ENCODE measurements around the gene SMG1. TPM values are rescaled to one million over a fixed set of nuclear protein-coding genes. Genes with fewer than 3 reads are reported as not detected.

SMG1 gene
- total and polyA plus RNA-seq, 4 donors, result 11.3 to 139 (median 43.0) TPM

DNA sequence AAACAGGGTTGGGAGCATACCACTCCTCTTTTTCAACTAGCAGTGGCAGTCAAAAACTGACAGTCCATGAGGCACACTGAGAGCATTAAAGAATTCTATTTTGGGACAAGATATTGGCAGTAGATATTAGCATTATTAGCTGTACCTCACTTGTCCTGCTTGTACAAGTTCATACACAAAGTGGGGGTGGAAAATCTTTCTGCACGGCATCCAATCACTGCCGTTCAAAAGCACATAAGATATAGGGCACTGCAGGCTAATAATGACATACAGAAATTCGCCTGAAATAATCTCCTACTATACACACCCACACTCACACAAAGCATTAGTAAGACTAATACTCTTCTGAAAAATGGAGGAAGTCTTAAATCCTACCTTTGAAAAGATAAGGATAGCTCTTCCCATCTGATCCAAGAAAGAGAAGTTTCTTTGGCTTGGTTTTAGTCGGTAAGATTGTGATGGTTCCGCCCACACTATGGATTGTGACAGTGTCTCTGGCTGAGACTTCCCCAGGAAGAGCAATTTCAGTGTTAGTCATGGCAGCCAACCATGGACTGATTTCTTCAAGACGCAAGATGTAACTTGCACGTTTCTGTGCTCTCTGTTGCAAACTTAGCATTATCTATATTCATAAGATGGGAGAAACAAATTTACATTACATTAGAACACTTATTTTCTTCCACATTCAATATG is 84.2 kb downstream of the SMG1 start:
- no peak overlapping the region for H3K4me3 ChIP-seq
- 70 to 87% methylated on average over 7 of the region's 7 CpGs for WGBS, 2 donors
- H3K4me1 ChIP-seq (ENCODE audit: control insufficient read depth in 5 of 5, insufficient read depth in 5 of 5, low read length in 5 of 5), result no peaks in the 10 kb centered on the region
- H3K9me3 ChIP-seq (ENCODE audit: control insufficient read depth in 4 of 4, insufficient read depth in 3 of 4, low read length in 3 of 4), result no peaks in the 10 kb centered on the region
- no peak for DNase-seq
- H3K9ac ChIP-seq (ENCODE audit: insufficient read depth in 1 of 2, low read length in 2 of 2), result no peak overlapping the region
- ATAC-seq (ENCODE audit: insufficient read depth, low FRiP score), result no peak
- TF ChIP-seq, protein P1, sequence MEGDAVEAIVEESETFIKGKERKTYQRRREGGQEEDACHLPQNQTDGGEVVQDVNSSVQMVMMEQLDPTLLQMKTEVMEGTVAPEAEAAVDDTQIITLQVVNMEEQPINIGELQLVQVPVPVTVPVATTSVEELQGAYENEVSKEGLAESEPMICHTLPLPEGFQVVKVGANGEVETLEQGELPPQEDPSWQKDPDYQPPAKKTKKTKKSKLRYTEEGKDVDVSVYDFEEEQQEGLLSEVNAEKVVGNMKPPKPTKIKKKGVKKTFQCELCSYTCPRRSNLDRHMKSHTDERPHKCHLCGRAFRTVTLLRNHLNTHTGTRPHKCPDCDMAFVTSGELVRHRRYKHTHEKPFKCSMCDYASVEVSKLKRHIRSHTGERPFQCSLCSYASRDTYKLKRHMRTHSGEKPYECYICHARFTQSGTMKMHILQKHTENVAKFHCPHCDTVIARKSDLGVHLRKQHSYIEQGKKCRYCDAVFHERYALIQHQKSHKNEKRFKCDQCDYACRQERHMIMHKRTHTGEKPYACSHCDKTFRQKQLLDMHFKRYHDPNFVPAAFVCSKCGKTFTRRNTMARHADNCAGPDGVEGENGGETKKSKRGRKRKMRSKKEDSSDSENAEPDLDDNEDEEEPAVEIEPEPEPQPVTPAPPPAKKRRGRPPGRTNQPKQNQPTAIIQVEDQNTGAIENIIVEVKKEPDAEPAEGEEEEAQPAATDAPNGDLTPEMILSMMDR (IDR thresholded peaks at IDR 0.05; ENCODE audit: control extremely low read depth, extremely low read depth), result no peak
- H3K36me3 ChIP-seq (ENCODE audit: control insufficient read depth in 4 of 4, insufficient read depth in 4 of 4, low read length in 4 of 4), result peaks cover 31 to 63% (median 42%) of the 10 kb centered on the region in 4 donors
- H3K27me3 ChIP-seq (ENCODE audit: control insufficient read depth in 3 of 3, insufficient read depth in 3 of 3, low read length in 2 of 3), result no peaks in the 10 kb centered on the region
- no peak overlapping the region for H3K27ac ChIP-seq (ENCODE audit: low read depth in 1 of 2, low read length in 1 of 2)

GRCh38 chr16:18839555-18839954 is 86.7 kb downstream of the SMG1 start:
- Histone ChIP-seq H3K27ac (ENCODE audit: low read depth in 1 of 2, low read length in 1 of 2) (no peak overlapping the region), H3K27me3 (ENCODE audit: control insufficient read depth in 3 of 3, insufficient read depth in 3 of 3, low read length in 2 of 3) (no peaks in the 10 kb centered on the region), H3K9me3 (ENCODE audit: control insufficient read depth in 4 of 4, insufficient read depth in 3 of 4, low read length in 3 of 4) (no peaks in the 10 kb centered on the region), H3K4me1 (ENCODE audit: control insufficient read depth in 5 of 5, insufficient read depth in 5 of 5, low read length in 5 of 5) (no peaks in the 10 kb centered on the region), H3K9ac (ENCODE audit: insufficient read depth in 1 of 2, low read length in 2 of 2) (no peak overlapping the region), H3K4me3 (no peak overlapping the region), H3K36me3 (ENCODE audit: control insufficient read depth in 4 of 4, insufficient read depth in 4 of 4, low read length in 4 of 4) (peaks cover 34 to 73% (median 51%) of the 10 kb centered on the region in 4 donors)
- DNase-seq (peak in 1 of 3 donors; percentile 32), ATAC-seq (ENCODE audit: insufficient read depth, low FRiP score) (no peak)
- WGBS, 2 donors, result 60 to 65% methylated on average over 6 of the region's 6 CpGs
- TF ChIP-seq, protein P1 (IDR thresholded peaks at IDR 0.05; ENCODE audit: control extremely low read depth, extremely low read depth), result no peak

DNA sequence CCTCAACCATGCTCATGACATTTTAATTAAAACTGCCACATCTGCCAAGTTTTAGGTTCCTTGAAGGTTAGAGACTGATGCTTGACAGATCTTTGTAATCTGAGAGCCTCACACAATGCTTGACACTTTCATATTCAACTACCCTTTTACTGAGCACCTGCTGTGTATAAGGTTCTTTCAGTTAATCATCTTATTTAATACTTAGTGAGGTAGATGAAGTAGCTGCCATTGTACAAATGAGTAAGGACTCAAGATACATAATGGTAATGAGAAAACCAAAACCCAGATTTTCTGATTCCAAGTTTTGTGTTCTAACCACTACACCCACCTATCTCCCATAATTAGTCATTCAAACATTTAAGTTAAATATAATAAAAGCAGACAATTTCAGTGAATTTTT is 89.5 kb downstream of the SMG1 start:
- H3K4me1 ChIP-seq (ENCODE audit: control insufficient read depth in 5 of 5, insufficient read depth in 5 of 5, low read length in 5 of 5), result no peaks in the 10 kb centered on the region
- peaks cover 40 to 76% (median 56%) of the 10 kb centered on the region in 4 donors for H3K36me3 ChIP-seq (ENCODE audit: control insufficient read depth in 4 of 4, insufficient read depth in 4 of 4, low read length in 4 of 4)
- DNase-seq (no peak), ATAC-seq (ENCODE audit: insufficient read depth, low FRiP score) (no peak)
- no peak overlapping the region for H3K4me3 ChIP-seq
- H3K27ac ChIP-seq (ENCODE audit: low read depth in 1 of 2, low read length in 1 of 2), result no peak overlapping the region
- TF ChIP-seq, protein P1 (IDR thresholded peaks at IDR 0.05; ENCODE audit: control extremely low read depth, extremely low read depth), result no peak
- no peaks in the 10 kb centered on the region for H3K27me3 ChIP-seq (ENCODE audit: control insufficient read depth in 3 of 3, insufficient read depth in 3 of 3, low read length in 2 of 3)
- H3K9me3 ChIP-seq (ENCODE audit: control insufficient read depth in 4 of 4, insufficient read depth in 3 of 4, low read length in 3 of 4), result no peaks in the 10 kb centered on the region
- H3K9ac ChIP-seq (ENCODE audit: insufficient read depth in 1 of 2, low read length in 2 of 2), result no peak overlapping the region

- H3K4me3 ChIP-seq, result no peak overlapping the region
- DNase-seq (peak in 2 of 3 donors; percentile 3 to 20), ATAC-seq (ENCODE audit: insufficient read depth, low FRiP score) (no peak)
- H3K9me3 ChIP-seq (ENCODE audit: control insufficient read depth in 4 of 4, insufficient read depth in 3 of 4, low read length in 3 of 4), result no peaks in the 10 kb centered on the region
- no peak overlapping the region for H3K27ac ChIP-seq (ENCODE audit: low read depth in 1 of 2, low read length in 1 of 2)
- no peak overlapping the region for H3K9ac ChIP-seq (ENCODE audit: insufficient read depth in 1 of 2, low read length in 2 of 2)
- TF ChIP-seq, protein P1 (IDR thresholded peaks at IDR 0.05; ENCODE audit: control extremely low read depth, extremely low read depth), result no peak
- no peaks in the 10 kb centered on the region for H3K4me1 ChIP-seq (ENCODE audit: control insufficient read depth in 5 of 5, insufficient read depth in 5 of 5, low read length in 5 of 5)
- WGBS, 2 donors, result 33 to 44% methylated on average over 4 of the region's 4 CpGs
- H3K36me3 ChIP-seq (ENCODE audit: control insufficient read depth in 4 of 4, insufficient read depth in 4 of 4, low read length in 4 of 4), result peaks cover 44 to 82% (median 59%) of the 10 kb centered on the region in 4 donors
- no peaks in the 10 kb centered on the region for H3K27me3 ChIP-seq (ENCODE audit: control insufficient read depth in 3 of 3, insufficient read depth in 3 of 3, low read length in 2 of 3)
Observed at GRCh38 chr16:18834864-18835263, 91.3 kb downstream of the SMG1 start.
